Activated naive CD4-positive, alpha-beta T cell treated with anti-CD3 and anti-CD28 coated beads, Interleukin-2, amount 50 U/mL, for 72 hours (primary cell): Measurements from ENCODE around the gene RMDN2. TPM values are rescaled to one million over a fixed set of nuclear protein-coding genes. Genes with fewer than 3 reads are reported as not detected.
"Not testable (repeated sequence)": the region's sequence is repeated elsewhere in the genome, so short reads cannot be mapped to it uniquely, and the experiment has no call there.

ENCODE experiments used
- ATAC-seq, 2 donors: fragments of 150-1000 bp; cut with Tn5 transposase; 2 replicates each; pipeline ENCODE4 v1.10.0; 2021; ENCODE audit warnings: mild to moderate bottlenecking in 2 of 2, moderate library complexity in 2 of 2
- DNase-seq, 2 donors: peaks; one replicate each; pipeline ENCODE4 v3.0.0; 2021 to 2022; ENCODE audit warnings: low spot score in 2 of 2
- H3K27ac Mint-ChIP-seq, 2 donors: one replicate each; pipeline ENCODE4 v1.8.0; 2022; ENCODE audit warnings: mild to moderate bottlenecking in 2 of 2, mixed read lengths in 2 of 2
- H3K36me3 Mint-ChIP-seq, 2 donors: one replicate each; pipeline ENCODE4 v1.8.0; 2022; ENCODE audit warnings: mixed read lengths in 2 of 2
- H3K9me3 Mint-ChIP-seq, 2 donors: one replicate each; pipeline ENCODE4 v1.8.0; 2022; ENCODE audit warnings: mixed read lengths in 2 of 2
- total RNA-seq, 2 donors: library from RNA; stranded (reverse); gene quantifications; one replicate each; pipeline ENCODE4 v1.2.3, GENCODE V29; 2022

The RMDN2 gene
- total RNA-seq, 2 donors from 2014 or later = 0.75 to 1.5 TPM

DNA sequence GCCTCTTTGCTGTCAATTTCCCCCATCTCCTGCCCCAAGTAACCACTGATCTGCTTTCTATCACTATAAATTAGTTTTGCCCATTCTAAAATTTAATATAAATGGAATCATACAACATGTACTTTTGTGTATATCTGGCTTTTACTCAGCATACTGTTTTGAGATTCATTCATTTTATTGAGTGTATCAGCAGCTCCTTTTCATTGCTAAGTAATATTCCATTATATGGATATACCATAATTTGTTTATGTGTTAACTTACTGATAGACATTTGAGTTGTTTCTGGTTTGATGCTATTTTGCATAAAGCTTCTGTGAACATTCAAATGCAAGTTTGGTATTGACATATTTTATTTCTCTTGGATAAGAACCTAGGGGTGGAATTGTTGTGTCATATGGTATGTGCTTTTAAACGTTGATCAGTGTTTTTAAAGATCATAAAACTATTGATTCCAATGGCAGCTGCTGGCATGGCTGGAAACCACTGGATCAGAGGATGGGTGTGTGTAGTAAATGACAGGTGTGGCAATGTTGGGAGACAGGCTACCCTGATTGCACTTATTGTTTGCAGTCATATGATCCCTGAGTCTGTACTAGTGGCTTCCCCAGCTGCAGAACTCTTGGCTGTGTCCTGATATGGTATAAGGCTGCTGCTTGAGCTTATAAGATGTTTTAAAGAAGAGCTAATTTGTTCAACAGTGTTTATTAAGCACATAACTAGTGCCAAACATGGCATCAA is 75.6 kb downstream of the RMDN2 start:
- no peak for ATAC-seq
- Mint-ChIP-seq H3K27ac (no peak overlapping the region), H3K9me3 (no peaks in the 10 kb centered on the region), H3K36me3 (peaks cover 0 to 9% of the 10 kb centered on the region in 2 donors)
- no peak for DNase-seq

GRCh38 chr2:38010187-38010586 is 85.1 kb downstream of the RMDN2 start:
- peaks cover 0 to 19% of the 10 kb centered on the region in 2 donors for H3K36me3 Mint-ChIP-seq
- not testable (repeated sequence) for H3K9me3 Mint-ChIP-seq, ATAC-seq, H3K27ac Mint-ChIP-seq, DNase-seq

GRCh38 chr2:38010995-38011394 is 85.9 kb downstream of the RMDN2 start:
- no peak for ATAC-seq
- H3K36me3 Mint-ChIP-seq = peaks cover 0 to 19% of the 10 kb centered on the region in 2 donors
- DNase-seq = no peak
- no peak overlapping the region for H3K27ac Mint-ChIP-seq
- H3K9me3 Mint-ChIP-seq = no peaks in the 10 kb centered on the region

- Mint-ChIP-seq H3K36me3 (peaks cover 0 to 13% of the 10 kb centered on the region in 2 donors), H3K9me3 (no peaks in the 10 kb centered on the region), H3K27ac (no peak overlapping the region)
- DNase-seq = no peak
- ATAC-seq = no peak
Observed at GRCh38 chr2:38013158-38013752, 88.2 kb downstream of the RMDN2 start.

- DNase-seq (no peak), ATAC-seq (peak; percentile 43 to 44)
- no peaks in the 10 kb centered on the region for H3K9me3 Mint-ChIP-seq
- no peak overlapping the region for H3K27ac Mint-ChIP-seq
- no peaks in the 10 kb centered on the region for H3K36me3 Mint-ChIP-seq
Observed at GRCh38 chr2:38016219-38016618, 91.1 kb downstream of the RMDN2 start.

- H3K9me3 Mint-ChIP-seq = no peaks in the 10 kb centered on the region
- H3K27ac Mint-ChIP-seq = no peak overlapping the region
- H3K36me3 Mint-ChIP-seq = no peaks in the 10 kb centered on the region
- DNase-seq (no peak), ATAC-seq (no peak)
Observed at GRCh38 chr2:38017836-38018235, 92.7 kb downstream of the RMDN2 start.

- not testable (repeated sequence) for H3K9me3 Mint-ChIP-seq, H3K36me3 Mint-ChIP-seq, H3K27ac Mint-ChIP-seq
Observed at GRCh38 chr2:38020359-38021069, 95.4 kb downstream of the RMDN2 start.

DNA sequence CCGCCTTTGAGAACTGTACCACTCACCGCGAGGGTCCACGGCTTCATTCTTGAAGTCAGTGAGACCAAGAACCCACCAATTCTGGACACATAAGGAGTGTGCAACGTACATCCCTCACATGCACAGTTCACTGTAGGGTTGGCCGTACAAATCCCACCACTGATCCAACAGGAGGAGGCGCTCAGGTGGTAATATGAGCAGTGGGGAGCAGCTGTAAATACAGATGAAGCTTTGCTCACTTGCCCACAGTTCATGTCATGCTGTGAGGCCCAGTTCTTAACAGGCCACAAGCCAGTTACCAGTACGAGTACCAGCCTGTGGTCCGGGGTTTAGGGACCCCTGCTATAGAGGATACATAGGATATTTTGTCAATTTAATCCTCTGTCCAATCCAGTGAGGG is 96.5 kb downstream of the RMDN2 start:
- ATAC-seq (no peak), DNase-seq (no peak)
- H3K27ac Mint-ChIP-seq = no peak overlapping the region
- no peaks in the 10 kb centered on the region for H3K36me3 Mint-ChIP-seq
- H3K9me3 Mint-ChIP-seq = no peaks in the 10 kb centered on the region

More at GRCh38 chr2:38020359-38021069, 95.4 kb downstream of the RMDN2 start:
- not testable (repeated sequence) for ATAC-seq, DNase-seq

DNA sequence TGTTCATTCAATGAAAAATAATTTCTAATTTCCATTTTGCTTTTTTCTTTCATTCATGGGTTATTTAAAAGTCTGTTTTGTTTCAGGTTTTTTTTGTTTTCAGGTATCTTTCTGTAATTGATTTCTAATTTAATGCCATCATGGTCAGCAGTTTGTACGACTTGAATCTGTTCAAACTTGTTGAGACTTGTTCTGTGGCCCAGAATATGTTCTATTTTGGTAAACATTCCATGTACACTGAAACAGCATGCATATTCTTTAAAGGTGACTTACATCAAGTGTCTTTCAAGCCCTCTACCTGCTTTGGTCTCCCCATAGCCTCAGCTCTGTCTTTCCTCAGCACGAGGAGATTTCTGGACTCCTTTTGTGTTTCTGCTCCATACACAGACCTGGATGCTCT is 101.8 kb downstream of the RMDN2 start:
- ATAC-seq (no peak), DNase-seq (no peak)
- Mint-ChIP-seq H3K36me3 (no peaks in the 10 kb centered on the region), H3K9me3 (no peaks in the 10 kb centered on the region), H3K27ac (no peak overlapping the region)

DNA sequence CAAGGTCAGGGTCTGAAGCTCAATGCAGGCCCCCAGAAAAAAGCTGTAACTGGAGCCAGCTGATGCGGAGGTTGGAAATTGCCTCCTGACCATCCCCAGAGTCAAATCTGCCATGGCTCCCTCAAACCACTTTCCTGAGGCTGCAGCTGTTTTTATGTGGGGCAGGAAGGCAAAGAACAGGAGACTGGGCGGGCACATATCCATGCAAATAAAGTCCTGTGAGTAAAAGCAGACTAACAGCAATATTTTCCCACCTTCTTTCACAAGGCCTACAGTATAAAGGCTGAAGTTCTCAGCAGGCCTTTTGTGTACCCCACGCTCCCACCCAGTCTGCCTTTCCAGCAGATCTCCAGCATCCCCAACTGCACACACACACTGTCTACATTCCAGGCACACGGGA is 103.7 kb downstream of the RMDN2 start:
- DNase-seq = no peak
- Mint-ChIP-seq H3K36me3 (no peaks in the 10 kb centered on the region), H3K9me3 (no peaks in the 10 kb centered on the region), H3K27ac (no peak overlapping the region)
- ATAC-seq = no peak

DNA sequence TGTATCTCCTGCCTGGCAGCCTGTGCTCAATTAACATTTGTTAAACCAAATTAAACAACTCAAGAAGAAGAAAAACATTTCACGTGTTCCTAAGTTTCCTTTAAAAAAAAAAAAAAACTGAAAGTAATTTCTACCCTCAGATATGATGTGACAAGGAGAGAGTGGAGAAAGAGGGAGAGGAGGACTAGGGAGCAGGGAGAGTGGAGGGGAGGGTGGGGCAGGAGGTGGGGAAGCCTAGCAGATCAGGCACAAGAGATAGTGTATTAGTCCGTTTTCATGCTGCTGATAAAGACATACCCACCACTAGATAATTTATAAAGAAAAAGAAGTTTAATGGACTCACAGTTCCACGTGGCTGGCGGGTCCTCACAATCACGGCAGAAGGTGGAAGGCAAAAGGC is 104.4 kb downstream of the RMDN2 start:
- Mint-ChIP-seq H3K9me3 (no peaks in the 10 kb centered on the region), H3K27ac (no peak overlapping the region), H3K36me3 (no peaks in the 10 kb centered on the region)
- DNase-seq (no peak), ATAC-seq (no peak)

DNA sequence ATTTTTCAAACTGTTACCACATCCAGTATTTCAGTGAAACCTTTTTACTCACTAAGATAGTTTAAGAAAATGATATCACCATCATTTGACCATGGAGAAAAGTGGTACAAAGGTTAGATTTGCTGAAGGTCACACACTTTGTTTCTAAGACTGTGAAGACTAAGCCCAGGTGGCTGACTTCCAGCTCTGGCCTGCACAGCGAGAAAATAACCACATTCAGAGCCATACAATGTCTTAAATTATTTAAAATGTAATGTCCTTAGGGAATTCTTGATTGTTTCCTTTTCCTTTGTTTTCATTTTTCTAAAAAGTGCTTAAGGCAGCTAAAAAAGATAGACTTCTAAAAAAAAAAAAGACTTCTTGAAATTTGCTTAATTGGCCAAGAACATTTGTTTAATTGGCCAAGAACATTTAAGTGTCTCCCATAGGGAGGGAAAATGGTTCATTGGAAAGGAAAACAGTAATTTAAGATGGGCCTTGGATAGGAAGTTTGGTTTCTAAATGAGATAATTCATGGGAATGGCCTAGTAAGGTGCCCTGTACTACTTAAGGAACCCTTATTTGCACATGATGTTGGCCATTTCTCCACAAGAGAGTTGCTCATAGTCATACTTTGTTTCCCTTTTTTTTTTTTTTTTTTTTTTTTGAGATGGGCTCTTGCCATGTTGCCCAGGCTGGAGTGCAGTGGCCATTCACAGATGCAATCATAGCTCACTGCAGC is 105.7 kb downstream of the RMDN2 start:
- H3K27ac Mint-ChIP-seq = no peak overlapping the region
- DNase-seq (no peak), ATAC-seq (no peak)
- H3K9me3 Mint-ChIP-seq = no peaks in the 10 kb centered on the region
- no peaks in the 10 kb centered on the region for H3K36me3 Mint-ChIP-seq

DNA sequence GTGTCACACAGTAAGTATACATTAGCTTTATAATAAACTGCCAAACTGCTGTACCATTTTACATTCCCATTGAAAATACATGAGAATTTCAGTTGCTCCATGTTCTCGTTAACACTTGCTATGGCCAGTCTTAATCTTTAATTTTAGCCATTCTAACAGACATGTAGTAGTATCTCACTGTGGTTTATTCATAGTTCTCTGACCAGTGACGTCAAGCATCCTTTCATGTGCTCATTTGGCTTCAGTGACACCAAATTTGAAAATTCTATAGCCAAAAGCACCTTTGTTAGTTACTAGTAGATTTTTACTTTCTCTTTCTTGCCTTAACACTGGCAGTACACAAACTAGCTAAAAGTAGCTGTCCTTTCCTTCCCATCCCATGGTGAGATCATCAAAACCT is 107.9 kb downstream of the RMDN2 start:
- H3K9me3 Mint-ChIP-seq = no peaks in the 10 kb centered on the region
- H3K27ac Mint-ChIP-seq = no peak overlapping the region
- ATAC-seq (no peak), DNase-seq (no peak)
- H3K36me3 Mint-ChIP-seq = peaks cover 0 to 2% of the 10 kb centered on the region in 2 donors

GRCh38 chr2:38033646-38034045 is 108.6 kb downstream of the RMDN2 start:
- H3K36me3 Mint-ChIP-seq = peaks cover 0 to 5% of the 10 kb centered on the region in 2 donors
- DNase-seq = no peak
- H3K9me3 Mint-ChIP-seq = no peaks in the 10 kb centered on the region
- no peak overlapping the region for H3K27ac Mint-ChIP-seq
- ATAC-seq = no peak

- H3K27ac Mint-ChIP-seq = no peak overlapping the region
- H3K36me3 Mint-ChIP-seq = peaks cover 0 to 9% of the 10 kb centered on the region in 2 donors
- DNase-seq = no peak
- ATAC-seq = no peak
- no peaks in the 10 kb centered on the region for H3K9me3 Mint-ChIP-seq
Observed at GRCh38 chr2:38035968-38036367, 110.9 kb downstream of the RMDN2 start.

DNA sequence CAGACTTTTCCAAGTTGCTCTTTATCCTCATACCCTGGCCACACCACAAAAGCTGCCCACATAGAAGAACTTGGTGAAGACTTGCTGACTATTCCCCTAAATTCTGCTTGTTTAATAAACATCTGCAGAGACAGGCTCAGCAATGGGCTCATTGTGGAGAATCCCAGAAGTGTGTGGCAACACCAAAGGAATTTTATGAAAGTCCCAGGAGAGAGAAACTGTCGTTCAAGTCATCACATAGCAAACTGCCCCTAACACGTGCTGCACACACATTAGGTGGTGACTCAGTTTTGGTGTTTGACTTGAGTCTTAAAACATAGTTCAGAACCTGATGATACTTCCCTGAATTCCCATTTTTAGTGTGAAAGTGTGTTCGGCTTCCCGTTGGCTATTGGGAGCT is 112.2 kb downstream of the RMDN2 start:
- peak overlapping the region in 1 of 2 donors; percentile 83 for H3K27ac Mint-ChIP-seq
- ATAC-seq = peak; percentile 23 to 59

More for the DNA sequence above, 112.2 kb downstream of the RMDN2 start:
- H3K9me3 Mint-ChIP-seq = no peaks in the 10 kb centered on the region
- peaks cover 0 to 9% of the 10 kb centered on the region in 2 donors for H3K36me3 Mint-ChIP-seq
- DNase-seq = no peak
